ENCODE measurements around the gene ZNF678. TPM values are rescaled to one million over a fixed set of nuclear protein-coding genes. Genes with fewer than 3 reads are reported as not detected.

ZNF678 gene
- total RNA-seq, 1 donor from 2014 or later = 20.6 TPM

DNA sequence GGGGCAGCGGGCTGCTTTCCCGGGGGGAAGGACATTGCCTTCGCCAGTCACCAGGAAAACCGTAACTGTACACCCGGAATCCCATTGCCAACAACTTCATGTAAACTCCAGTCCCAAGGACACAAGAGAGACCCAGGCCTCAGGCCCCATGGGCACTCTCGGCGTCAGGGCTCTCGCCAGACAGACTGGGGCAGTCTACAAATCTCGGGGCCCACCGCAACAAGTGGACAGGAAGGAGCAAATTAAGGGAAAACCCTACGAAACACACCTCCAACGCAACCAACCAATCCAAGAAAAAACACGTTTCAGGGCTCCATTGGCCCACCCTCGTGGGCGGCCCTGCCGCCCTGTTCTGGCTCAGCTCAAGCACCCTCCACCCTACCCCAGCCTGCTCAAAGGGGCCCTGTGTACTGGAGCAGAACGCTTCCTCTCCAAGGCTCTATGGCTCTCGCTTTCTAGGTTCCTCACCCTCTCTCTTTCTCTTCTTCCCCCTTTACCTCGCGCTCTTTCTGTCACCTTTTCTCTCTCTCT is 4.6 kb upstream of the ZNF678 start:
- no peak for DNase-seq (ENCODE audit: low spot score in 2 of 2, unreplicated experiment in 2 of 2)
- no peaks in the 10 kb centered on the region for H3K36me3 Mint-ChIP-seq
- H3K4me3 Mint-ChIP-seq = no peak overlapping the region
- peaks cover 4% of the 10 kb centered on the region for H3K4me1 Mint-ChIP-seq
- no peaks in the 10 kb centered on the region for H3K27me3 Mint-ChIP-seq (ENCODE audit: low read depth)
- no peak overlapping the region for H3K27ac Mint-ChIP-seq
- no peak for TF ChIP-seq CTCF (IDR thresholded peaks at IDR 0.05; ENCODE audit: unreplicated experiment)
- peaks cover 11% of the 10 kb centered on the region for H3K9me3 Mint-ChIP-seq

- H3K27me3 Mint-ChIP-seq (ENCODE audit: low read depth) = no peaks in the 10 kb centered on the region
- no peak for TF ChIP-seq CTCF (IDR thresholded peaks at IDR 0.05; ENCODE audit: unreplicated experiment)
- no peak for DNase-seq (ENCODE audit: low spot score in 2 of 2, unreplicated experiment in 2 of 2)
- H3K27ac Mint-ChIP-seq = no peak overlapping the region
- H3K4me1 Mint-ChIP-seq = peaks cover 11% of the 10 kb centered on the region
- no peaks in the 10 kb centered on the region for H3K36me3 Mint-ChIP-seq
- H3K9me3 Mint-ChIP-seq = peaks cover 4% of the 10 kb centered on the region
- no peak overlapping the region for H3K4me3 Mint-ChIP-seq
Observed at GRCh38 chr1:227559499-227559898, 3.9 kb upstream of the ZNF678 start.

- DNase-seq (ENCODE audit: low spot score in 2 of 2, unreplicated experiment in 2 of 2) = no peak
- Mint-ChIP-seq H3K4me1 (peaks cover 13% of the 10 kb centered on the region), H3K36me3 (no peaks in the 10 kb centered on the region), H3K27me3 (ENCODE audit: low read depth) (no peaks in the 10 kb centered on the region), H3K27ac (no peak overlapping the region), H3K9me3 (no peaks in the 10 kb centered on the region), H3K4me3 (no peak overlapping the region)
- TF ChIP-seq CTCF (IDR thresholded peaks at IDR 0.05; ENCODE audit: unreplicated experiment) = no peak
Observed at GRCh38 chr1:227559926-227560325, 3.4 kb upstream of the ZNF678 start.

DNA sequence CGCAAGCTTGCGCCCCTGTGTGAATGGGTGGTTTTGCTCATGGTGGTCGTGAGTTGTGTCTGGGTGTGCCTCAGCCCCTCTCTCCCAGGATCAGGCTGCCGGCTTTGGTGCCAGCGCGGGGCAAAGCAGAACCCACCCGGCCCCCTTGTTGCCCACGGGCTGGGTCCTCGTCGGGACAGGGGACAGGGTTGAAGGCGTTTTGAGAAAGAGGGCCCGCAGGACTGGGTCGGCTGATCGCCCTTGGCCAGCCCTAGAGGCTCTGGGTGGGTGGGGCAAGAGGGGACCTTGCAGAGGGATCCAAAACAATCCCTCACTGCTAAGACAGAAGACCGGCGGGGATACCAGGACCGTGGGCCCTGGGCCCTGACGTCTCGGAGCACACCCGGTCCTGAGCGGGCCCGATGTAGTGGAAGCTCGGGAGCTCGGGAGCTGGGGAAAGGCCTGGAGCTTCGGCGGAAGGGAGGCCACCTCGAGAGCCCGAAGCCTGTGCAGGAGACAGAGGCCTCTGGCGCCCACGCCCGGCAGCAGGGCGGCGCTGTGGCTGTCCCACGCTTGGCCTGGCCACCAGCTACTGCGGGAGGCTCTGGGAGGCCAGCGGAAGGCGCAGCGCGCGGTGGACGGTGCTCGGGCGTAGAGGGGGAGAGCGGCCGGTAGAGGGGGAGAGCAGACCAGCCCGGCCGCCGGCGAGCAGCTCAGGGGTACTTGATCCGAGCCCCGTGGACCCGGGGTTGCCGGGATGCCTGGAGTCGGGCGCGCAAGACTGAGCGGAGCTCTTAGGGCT is 2.8 kb upstream of the ZNF678 start:
- Mint-ChIP-seq H3K9me3 (no peaks in the 10 kb centered on the region), H3K4me1 (peaks cover 15% of the 10 kb centered on the region), H3K36me3 (no peaks in the 10 kb centered on the region), H3K27me3 (ENCODE audit: low read depth) (no peaks in the 10 kb centered on the region), H3K27ac (no peak overlapping the region), H3K4me3 (no peak overlapping the region)
- TF ChIP-seq CTCF (IDR thresholded peaks at IDR 0.05; ENCODE audit: unreplicated experiment) = no peak
- no peak for DNase-seq (ENCODE audit: low spot score in 2 of 2, unreplicated experiment in 2 of 2)

GRCh38 chr1:227561241-227561907 is 2.0 kb upstream of the ZNF678 start:
- Mint-ChIP-seq H3K27me3 (ENCODE audit: low read depth) (no peaks in the 10 kb centered on the region), H3K36me3 (no peaks in the 10 kb centered on the region), H3K4me1 (peaks cover 17% of the 10 kb centered on the region), H3K9me3 (no peaks in the 10 kb centered on the region), H3K27ac (no peak overlapping the region), H3K4me3 (no peak overlapping the region)
- no peak for DNase-seq (ENCODE audit: low spot score in 2 of 2, unreplicated experiment in 2 of 2)
- TF ChIP-seq CTCF (IDR thresholded peaks at IDR 0.05; ENCODE audit: unreplicated experiment) = no peak

All from mesothelial cell of epicardium (in vitro differentiated cells).